ENCODE measurements around the gene SP140. TPM values are rescaled to one million over a fixed set of nuclear protein-coding genes. Genes with fewer than 3 reads are reported as not detected.

Gene SP140
- total and polyA plus RNA-seq, 10 of the 15 experiments (the other 5 are each of a cell fraction or from before 2014, with no cell fraction given): 61.7 to 164 (median 90.7) TPM

- peak; percentile 30; the same call in 1 of the 2 replicates for TF ChIP-seq SPI1 (IDR thresholded peaks at IDR 0.05; ENCODE audit: borderline replicate concordance, insufficient read depth, low read depth, low read length)
- TF ChIP-seq EED (IDR thresholded peaks at IDR 0.05; ENCODE audit: low read depth): no peak
- TF ChIP-seq BCLAF1 (IDR thresholded peaks at IDR 0.05): no peak
- peak in 1 of 2 experiments; percentile 56; a peak in 1 of 4 replicates for TF ChIP-seq ETV6 (conservative IDR thresholded peaks at IDR 0.05 in 1 of 2, IDR thresholded peaks at IDR 0.05 in 1 of 2; ENCODE audit: borderline replicate concordance in 1 of 2, low read depth in 1 of 2)
- no peak; the same call in 1 of the 2 replicates for TF ChIP-seq POLR2AphosphoS5 (IDR thresholded peaks at IDR 0.05; ENCODE audit: low read length)
- TF ChIP-seq IKZF2 (IDR thresholded peaks at IDR 0.05): 0 out of 4 replicates have a peak, but pooled peaks have one; percentile 9 to 19
- peak; percentile 48 for TF ChIP-seq RUNX3 (IDR thresholded peaks at IDR 0.05; ENCODE audit: low read length)
- no peak for TF ChIP-seq SKIL (IDR thresholded peaks at IDR 0.05; ENCODE audit: low read depth, poor library complexity, severe bottlenecking)
- no peak for TF ChIP-seq SMAD1 (IDR thresholded peaks at IDR 0.05; ENCODE audit: low read depth, partially characterized antibody)
- no peak for TF ChIP-seq MTA2 (IDR thresholded peaks at IDR 0.05; ENCODE audit: low read depth)
- TF ChIP-seq E2F8 (IDR thresholded peaks at IDR 0.05; ENCODE audit: low read depth, partially characterized antibody): no peak
- TF ChIP-seq JUNB (IDR thresholded peaks at IDR 0.05): 0 out of 2 replicates have a peak, but pooled peaks have one; percentile 4
- no peak for TF ChIP-seq ZBTB33 (IDR thresholded peaks at IDR 0.05)
Measured at GRCh38 chr2:230327418-230328154, 102.0 kb downstream of the SP140 start (continued).

All from GM12878 (cell line).